GM20431 (cell line): Measurements from ENCODE around the gene RAB40C.

Source experiments
- in situ Hi-C: fragments of 300-500 bp; cut with MseI, MboI; formaldehyde crosslinking; loops from one replicate; pipeline ENCODE4 v1.15.0; 2020; ENCODE audit warnings: low sequenced_read_pairs; ENCODE audit not compliant: unreplicated experiment

Gene RAB40C

GRCh38 chr16:558298-559020, 31.4 kb upstream of the RAB40C start:
- in situ Hi-C loops: no loop called here

GRCh38 chr16:559021-559380, 30.9 kb upstream of the RAB40C start:
- in situ Hi-C loops: no loop called here

GRCh38 chr16:559411-560203, 30.3 kb upstream of the RAB40C start:
- in situ Hi-C loops: no loop called here

GRCh38 chr16:560204-560700, 29.6 kb upstream of the RAB40C start, which contains the start of gene PRR35:
PRR35 (plus strand) TSS chr16:560394; CDS start chr16:563295, 2,901 bp downstream.
- in situ Hi-C loops: no loop called here

- in situ Hi-C loops: no loop called here
Measured at GRCh38 chr16:560701-561412, 29.0 kb upstream of the RAB40C start.

- in situ Hi-C loops: no loop called here
Measured at GRCh38 chr16:561413-561794, 28.5 kb upstream of the RAB40C start.

GRCh38 chr16:561957-562938, 27.6 kb upstream of the RAB40C start:
- in situ Hi-C loops: no loop called here

- in situ Hi-C loops: no loop called here
Measured at GRCh38 chr16:563072-563644, 26.7 kb upstream of the RAB40C start.

- in situ Hi-C loops: no loop called here
Measured at GRCh38 chr16:564690-565418, 25.0 kb upstream of the RAB40C start.

- in situ Hi-C loops: no loop called here
Measured at GRCh38 chr16:565419-566330, 24.2 kb upstream of the RAB40C start.

- in situ Hi-C loops: no loop called here
Measured at GRCh38 chr16:566475-567372, 23.1 kb upstream of the RAB40C start, which contains the start of gene NHLRC4. NHLRC4 (plus strand) TSS chr16:567005; CDS start chr16:568048, 1,043 bp downstream.

- in situ Hi-C loops: no loop called here
Measured at GRCh38 chr16:567373-568256, 22.3 kb upstream of the RAB40C start.

GRCh38 chr16:568401-569258, 21.2 kb upstream of the RAB40C start:
- in situ Hi-C loops: no loop called here

- in situ Hi-C loops: no loop called here
Measured at GRCh38 chr16:569445-570254, 20.2 kb upstream of the RAB40C start, which contains the start of gene PIGQ. PIGQ (plus strand) TSS chr16:569968; CDS start chr16:574075, 4,107 bp downstream.
